ENCODE measurements around the gene LMO7.

The LMO7 gene

GRCh38 chr13:75875450-75875849 lies 239.3 kb downstream of the LMO7 start:
- H3K4ac ChIP-seq (ENCODE audit: low read depth, low read length) = no peak overlapping the region
- H2AK5ac ChIP-seq (ENCODE audit: low read length) = no peak overlapping the region
- no peak overlapping the region for H4K91ac ChIP-seq (ENCODE audit: low read depth, low read length)
- no peak for DNase-seq
- no peak overlapping the region for H3K4me2 ChIP-seq (ENCODE audit: low read length)
- no peak overlapping the region for H3K9ac ChIP-seq (ENCODE audit: low read length)
- no peak overlapping the region for H2BK120ac ChIP-seq (ENCODE audit: insufficient read depth, low read length, poor library complexity)
- H3K18ac ChIP-seq (ENCODE audit: low read length) = no peak overlapping the region
- H3K14ac ChIP-seq (ENCODE audit: low read length) = no peak overlapping the region
- no peaks in the 10 kb centered on the region for H3K79me2 ChIP-seq (ENCODE audit: control insufficient read depth, insufficient read depth, low read length, poor library complexity)
- H2BK5ac ChIP-seq (ENCODE audit: low read depth, low read length, poor library complexity) = no peak overlapping the region
- no peak overlapping the region for H2BK12ac ChIP-seq (ENCODE audit: low read length)
- no peak overlapping the region for H3K4me3 ChIP-seq (ENCODE audit: low read depth, low read length)
- H3K9me3 ChIP-seq (ENCODE audit: insufficient read depth, low read depth, low read length) = peaks cover 1% of the 10 kb centered on the region
- H3K79me1 ChIP-seq (ENCODE audit: low read length) = peaks cover 2% of the 10 kb centered on the region
- no peak overlapping the region for H4K12ac ChIP-seq (ENCODE audit: low read depth, low read length)
- no peaks in the 10 kb centered on the region for H3K36me3 ChIP-seq (ENCODE audit: control insufficient read depth in 1 of 2, insufficient read depth in 2 of 2, low read length in 2 of 2)
- H2AFZ ChIP-seq (ENCODE audit: insufficient read depth, low read length, poor library complexity) = no peak overlapping the region
- no peak overlapping the region for H3K23ac ChIP-seq (ENCODE audit: low read length)
- H4K8ac ChIP-seq (ENCODE audit: low read depth, low read length) = no peak overlapping the region
- no peak overlapping the region for H3K27ac ChIP-seq (ENCODE audit: low read depth, low read length)
- H3K4me1 ChIP-seq (ENCODE audit: control insufficient read depth in 1 of 2, insufficient read depth in 2 of 2, low read length in 2 of 2) = peaks cover 2 to 5% of the 10 kb centered on the region in 2 experiments
- no CpG with 5 or more reads among the region's 1 CpG for WGBS (ENCODE audit: extremely low coverage, insufficient coverage, insufficient read length)
- no peaks in the 10 kb centered on the region for H3K27me3 ChIP-seq (ENCODE audit: insufficient read depth, low read length)

GRCh38 chr13:75876142-75877050 lies 240.3 kb downstream of the LMO7 start:
- peak overlapping the region; percentile 86 for H4K91ac ChIP-seq (ENCODE audit: low read depth, low read length)

DNA sequence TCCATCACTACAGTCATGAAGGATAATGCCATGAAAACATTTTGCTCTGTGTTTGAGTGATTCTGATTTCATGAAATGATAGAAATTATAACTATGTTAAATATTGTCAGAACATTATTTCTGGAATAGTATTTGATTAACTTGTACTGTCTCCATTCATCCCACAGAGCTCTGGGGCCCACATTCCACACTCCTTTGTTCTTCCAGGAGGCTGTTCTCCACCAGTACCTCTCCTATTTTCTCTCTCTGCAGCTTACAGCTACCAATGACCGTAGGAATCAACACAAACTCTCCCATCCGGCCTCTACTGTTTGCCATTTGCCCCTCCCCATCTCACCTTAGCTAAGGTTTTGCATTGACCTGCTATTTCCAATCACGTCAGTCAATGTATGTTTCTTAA lies 240.9 kb downstream of the LMO7 start:
- Histone ChIP-seq H3K79me1 (ENCODE audit: low read length) (peaks cover 2% of the 10 kb centered on the region), H2AK5ac (ENCODE audit: low read length) (no peak overlapping the region), H3K4me1 (ENCODE audit: control insufficient read depth in 1 of 2, insufficient read depth in 2 of 2, low read length in 2 of 2) (peaks cover 2 to 5% of the 10 kb centered on the region in 2 experiments), H3K9ac (ENCODE audit: low read length) (no peak overlapping the region), H4K91ac (ENCODE audit: low read depth, low read length) (peak overlapping the region; percentile 58), H3K9me3 (ENCODE audit: insufficient read depth, low read depth, low read length) (peaks cover 1% of the 10 kb centered on the region), H3K27me3 (ENCODE audit: insufficient read depth, low read length) (no peaks in the 10 kb centered on the region), H2BK120ac (ENCODE audit: insufficient read depth, low read length, poor library complexity) (peak overlapping the region; percentile 77), H3K79me2 (ENCODE audit: control insufficient read depth, insufficient read depth, low read length, poor library complexity) (no peaks in the 10 kb centered on the region), H3K27ac (ENCODE audit: low read depth, low read length) (no peak overlapping the region), H4K12ac (ENCODE audit: low read depth, low read length) (peak overlapping the region; percentile 54), H4K8ac (ENCODE audit: low read depth, low read length) (peak overlapping the region; percentile 74), H3K18ac (ENCODE audit: low read length) (peak overlapping the region; percentile 90), H3K14ac (ENCODE audit: low read length) (no peak overlapping the region), H3K4me2 (ENCODE audit: low read length) (no peak overlapping the region), H3K36me3 (ENCODE audit: control insufficient read depth in 1 of 2, insufficient read depth in 2 of 2, low read length in 2 of 2) (no peaks in the 10 kb centered on the region), H3K4ac (ENCODE audit: low read depth, low read length) (no peak overlapping the region), H2AFZ (ENCODE audit: insufficient read depth, low read length, poor library complexity) (peak overlapping the region; percentile 70), H3K23ac (ENCODE audit: low read length) (no peak overlapping the region), H2BK5ac (ENCODE audit: low read depth, low read length, poor library complexity) (peak overlapping the region; percentile 73), H2BK12ac (ENCODE audit: low read length) (peak overlapping the region; percentile 94), H3K4me3 (ENCODE audit: low read depth, low read length) (no peak overlapping the region)
- no peak for DNase-seq
- WGBS (ENCODE audit: extremely low coverage, insufficient coverage, insufficient read length) = no CpG with 5 or more reads among the region's 3 CpGs

More at GRCh38 chr13:75876142-75877050, 240.3 kb downstream of the LMO7 start:
- H3K4me1 ChIP-seq (ENCODE audit: control insufficient read depth in 1 of 2, insufficient read depth in 2 of 2, low read length in 2 of 2) = peaks cover 2 to 5% of the 10 kb centered on the region in 2 experiments
- H2BK12ac ChIP-seq (ENCODE audit: low read length) = peak overlapping the region; percentile 69
- H3K4me3 ChIP-seq (ENCODE audit: low read depth, low read length) = no peak overlapping the region
- H3K23ac ChIP-seq (ENCODE audit: low read length) = no peak overlapping the region
- no peak overlapping the region for H3K18ac ChIP-seq (ENCODE audit: low read length)
- peak overlapping the region; percentile 83 for H2BK120ac ChIP-seq (ENCODE audit: insufficient read depth, low read length, poor library complexity)
- H2AFZ ChIP-seq (ENCODE audit: insufficient read depth, low read length, poor library complexity) = peak overlapping the region; percentile 70
- peaks cover 2% of the 10 kb centered on the region for H3K79me1 ChIP-seq (ENCODE audit: low read length)
- H3K4me2 ChIP-seq (ENCODE audit: low read length) = no peak overlapping the region
- H3K14ac ChIP-seq (ENCODE audit: low read length) = no peak overlapping the region
- no peak overlapping the region for H3K4ac ChIP-seq (ENCODE audit: low read depth, low read length)
- H4K8ac ChIP-seq (ENCODE audit: low read depth, low read length) = no peak overlapping the region
- peaks cover 1% of the 10 kb centered on the region for H3K9me3 ChIP-seq (ENCODE audit: insufficient read depth, low read depth, low read length)
- peak overlapping the region; percentile 56 for H2AK5ac ChIP-seq (ENCODE audit: low read length)
- WGBS (ENCODE audit: extremely low coverage, insufficient coverage, insufficient read length) = no CpG with 5 or more reads among the region's 11 CpGs
- H3K79me2 ChIP-seq (ENCODE audit: control insufficient read depth, insufficient read depth, low read length, poor library complexity) = no peaks in the 10 kb centered on the region
- H3K27me3 ChIP-seq (ENCODE audit: insufficient read depth, low read length) = no peaks in the 10 kb centered on the region
- no peak overlapping the region for H3K27ac ChIP-seq (ENCODE audit: low read depth, low read length)
- peak overlapping the region; percentile 57 for H4K12ac ChIP-seq (ENCODE audit: low read depth, low read length)
- no peak overlapping the region for H3K9ac ChIP-seq (ENCODE audit: low read length)
- H2BK5ac ChIP-seq (ENCODE audit: low read depth, low read length, poor library complexity) = peak overlapping the region; percentile 50
- DNase-seq = peak; percentile 34 to 74
- no peaks in the 10 kb centered on the region for H3K36me3 ChIP-seq (ENCODE audit: control insufficient read depth in 1 of 2, insufficient read depth in 2 of 2, low read length in 2 of 2)

- Histone ChIP-seq H3K9me3 (ENCODE audit: insufficient read depth, low read depth, low read length) (no peaks in the 10 kb centered on the region), H3K14ac (ENCODE audit: low read length) (no peak overlapping the region), H2AK5ac (ENCODE audit: low read length) (no peak overlapping the region), H4K8ac (ENCODE audit: low read depth, low read length) (no peak overlapping the region), H3K18ac (ENCODE audit: low read length) (no peak overlapping the region), H2AFZ (ENCODE audit: insufficient read depth, low read length, poor library complexity) (no peak overlapping the region), H4K12ac (ENCODE audit: low read depth, low read length) (no peak overlapping the region), H2BK120ac (ENCODE audit: insufficient read depth, low read length, poor library complexity) (no peak overlapping the region), H3K4me1 (ENCODE audit: control insufficient read depth in 1 of 2, insufficient read depth in 2 of 2, low read length in 2 of 2) (peaks cover 2 to 5% of the 10 kb centered on the region in 2 experiments), H3K4me2 (ENCODE audit: low read length) (no peak overlapping the region), H3K79me1 (ENCODE audit: low read length) (peaks cover 2% of the 10 kb centered on the region), H3K4ac (ENCODE audit: low read depth, low read length) (no peak overlapping the region), H3K36me3 (ENCODE audit: control insufficient read depth in 1 of 2, insufficient read depth in 2 of 2, low read length in 2 of 2) (no peaks in the 10 kb centered on the region), H2BK5ac (ENCODE audit: low read depth, low read length, poor library complexity) (no peak overlapping the region), H3K9ac (ENCODE audit: low read length) (no peak overlapping the region), H3K27ac (ENCODE audit: low read depth, low read length) (no peak overlapping the region), H3K4me3 (ENCODE audit: low read depth, low read length) (no peak overlapping the region), H2BK12ac (ENCODE audit: low read length) (no peak overlapping the region), H3K27me3 (ENCODE audit: insufficient read depth, low read length) (no peaks in the 10 kb centered on the region), H3K23ac (ENCODE audit: low read length) (no peak overlapping the region), H4K91ac (ENCODE audit: low read depth, low read length) (no peak overlapping the region), H3K79me2 (ENCODE audit: control insufficient read depth, insufficient read depth, low read length, poor library complexity) (no peaks in the 10 kb centered on the region)
- no peak for DNase-seq
- WGBS (ENCODE audit: extremely low coverage, insufficient coverage, insufficient read length) = no CpG with 5 or more reads among the region's 4 CpGs
Observed at GRCh38 chr13:75879656-75880055, 243.5 kb downstream of the LMO7 start.

All from trophoblast cell (in vitro differentiated cells and primary cell).